Retinal pigment epithelial cell (primary cell): ENCODE measurements around the gene GAS6.

Experiments
- DNase-seq: peaks from one replicate; pipeline ENCODE4 v3.0.0-alpha.2; 2010; ENCODE audit warnings: low read depth
- H3K4me3 ChIP-seq: 2 replicates; pipeline ENCODE4 v1.5.1; 2011; ENCODE audit warnings: mild to moderate bottlenecking, low read length, control low read depth, moderate library complexity
- TF ChIP-seq, protein P1 (sequence below): conservative IDR thresholded peaks from 2 replicates; pipeline ENCODE4 v1.5.1; 2011; ENCODE audit warnings: low read depth, low read length, control low read depth, inconsistent platforms

The GAS6 gene

DNA sequence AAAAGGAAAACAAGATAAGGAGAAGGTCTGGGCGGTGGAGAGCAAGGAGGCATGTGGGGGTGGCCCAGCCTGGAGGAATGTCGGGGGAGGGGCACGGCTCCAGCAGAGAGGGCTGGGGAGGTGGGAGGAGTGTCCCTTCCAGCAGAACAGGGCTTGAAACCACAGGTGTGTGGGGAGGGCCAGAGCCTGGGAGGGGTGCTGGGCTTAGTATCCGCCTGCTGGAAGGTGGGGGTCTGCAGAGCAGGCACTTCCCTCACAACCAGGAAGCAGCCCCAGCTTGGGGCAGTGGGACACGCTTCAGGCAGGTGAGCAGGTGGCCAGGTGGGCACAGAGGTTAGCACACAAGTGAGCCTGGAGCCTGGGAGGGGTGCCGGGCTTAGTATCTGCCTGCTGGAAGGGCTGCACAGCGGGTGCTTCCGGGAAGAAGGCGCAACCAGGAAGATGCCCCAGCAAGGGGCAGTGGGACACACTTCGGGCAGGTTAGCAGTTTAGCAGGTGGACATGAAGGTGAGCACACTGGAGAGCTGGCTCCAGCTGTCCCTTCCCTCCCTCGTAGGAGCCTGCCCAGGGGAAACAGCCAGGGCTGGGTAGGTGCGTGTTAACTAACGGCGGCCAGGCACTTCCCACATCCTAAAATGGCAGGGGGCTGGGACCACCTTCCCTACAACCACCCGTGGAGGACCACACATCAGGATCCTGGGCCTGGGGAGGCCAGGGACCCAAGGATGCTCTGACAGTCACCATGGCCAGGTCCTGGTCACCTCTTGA lies 3.0 kb downstream of the GAS6 start:
- TF ChIP-seq, protein P1, sequence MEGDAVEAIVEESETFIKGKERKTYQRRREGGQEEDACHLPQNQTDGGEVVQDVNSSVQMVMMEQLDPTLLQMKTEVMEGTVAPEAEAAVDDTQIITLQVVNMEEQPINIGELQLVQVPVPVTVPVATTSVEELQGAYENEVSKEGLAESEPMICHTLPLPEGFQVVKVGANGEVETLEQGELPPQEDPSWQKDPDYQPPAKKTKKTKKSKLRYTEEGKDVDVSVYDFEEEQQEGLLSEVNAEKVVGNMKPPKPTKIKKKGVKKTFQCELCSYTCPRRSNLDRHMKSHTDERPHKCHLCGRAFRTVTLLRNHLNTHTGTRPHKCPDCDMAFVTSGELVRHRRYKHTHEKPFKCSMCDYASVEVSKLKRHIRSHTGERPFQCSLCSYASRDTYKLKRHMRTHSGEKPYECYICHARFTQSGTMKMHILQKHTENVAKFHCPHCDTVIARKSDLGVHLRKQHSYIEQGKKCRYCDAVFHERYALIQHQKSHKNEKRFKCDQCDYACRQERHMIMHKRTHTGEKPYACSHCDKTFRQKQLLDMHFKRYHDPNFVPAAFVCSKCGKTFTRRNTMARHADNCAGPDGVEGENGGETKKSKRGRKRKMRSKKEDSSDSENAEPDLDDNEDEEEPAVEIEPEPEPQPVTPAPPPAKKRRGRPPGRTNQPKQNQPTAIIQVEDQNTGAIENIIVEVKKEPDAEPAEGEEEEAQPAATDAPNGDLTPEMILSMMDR: no peak
- no peak overlapping the region for H3K4me3 ChIP-seq
- no peak for DNase-seq

GRCh38 chr13:113860051-113860664 lies 3.7 kb downstream of the GAS6 start:
- TF ChIP-seq, protein P1: no peak
- no peak for DNase-seq
- no peak overlapping the region for H3K4me3 ChIP-seq

- TF ChIP-seq, protein P1: no peak
- no peak for DNase-seq
- no peak overlapping the region for H3K4me3 ChIP-seq
Measured at GRCh38 chr13:113859311-113860050, 4.4 kb downstream of the GAS6 start.

DNA sequence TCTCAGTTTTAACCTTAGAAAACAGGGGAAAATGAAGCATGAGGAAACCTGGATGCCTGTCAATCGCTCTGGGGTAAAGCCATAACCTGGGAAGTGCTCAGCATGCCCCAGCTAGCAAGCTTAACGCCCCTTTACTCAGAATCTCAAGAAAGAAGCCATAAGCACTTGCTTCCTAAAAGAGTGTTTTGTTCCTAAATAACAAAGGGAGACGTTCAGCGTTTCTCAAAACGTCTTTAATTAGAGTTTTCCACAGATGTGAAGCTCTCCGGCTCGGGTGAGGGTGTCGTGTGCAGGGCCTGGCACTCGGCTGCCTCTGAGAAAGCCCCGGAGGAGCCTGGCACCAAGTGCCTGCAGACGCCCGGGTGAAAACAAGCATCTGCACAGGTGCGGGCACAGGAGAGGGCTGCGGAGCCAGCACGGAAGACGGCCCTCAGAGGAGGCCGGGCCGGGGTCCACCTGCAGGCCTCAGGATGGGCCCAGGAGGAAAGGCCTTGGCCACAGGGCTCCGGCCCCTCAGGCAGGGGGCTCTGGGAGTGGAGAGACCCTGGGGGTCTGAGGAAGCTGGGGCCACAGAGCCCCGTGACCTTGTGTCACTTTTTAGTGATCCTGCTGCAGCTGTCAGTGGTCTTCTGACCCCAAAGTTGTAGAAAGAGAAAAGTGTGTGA lies 6.2 kb downstream of the GAS6 start:
- no peak for DNase-seq
- TF ChIP-seq, protein P1: no peak
- H3K4me3 ChIP-seq: no peak overlapping the region

DNA sequence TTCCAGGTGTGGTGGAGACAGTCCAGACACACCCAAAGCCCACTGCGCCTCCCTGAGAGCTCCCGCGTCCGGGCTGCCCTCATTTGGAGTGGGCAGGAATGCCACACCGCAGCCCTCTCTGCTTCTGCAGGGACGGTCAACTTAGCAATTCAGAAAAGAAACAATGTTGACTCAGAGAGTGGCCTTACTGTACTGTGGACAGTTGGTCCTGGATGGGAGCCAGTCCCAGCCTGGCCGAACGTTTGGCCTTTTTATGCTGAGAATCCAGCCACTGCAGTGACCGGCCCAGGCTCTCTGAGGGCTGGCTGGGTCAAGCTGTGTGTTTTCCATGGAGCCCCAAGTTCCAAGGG lies 7.2 kb downstream of the GAS6 start:
- no peak for DNase-seq
- H3K4me3 ChIP-seq: no peak overlapping the region
- TF ChIP-seq, protein P1: no peak

DNA sequence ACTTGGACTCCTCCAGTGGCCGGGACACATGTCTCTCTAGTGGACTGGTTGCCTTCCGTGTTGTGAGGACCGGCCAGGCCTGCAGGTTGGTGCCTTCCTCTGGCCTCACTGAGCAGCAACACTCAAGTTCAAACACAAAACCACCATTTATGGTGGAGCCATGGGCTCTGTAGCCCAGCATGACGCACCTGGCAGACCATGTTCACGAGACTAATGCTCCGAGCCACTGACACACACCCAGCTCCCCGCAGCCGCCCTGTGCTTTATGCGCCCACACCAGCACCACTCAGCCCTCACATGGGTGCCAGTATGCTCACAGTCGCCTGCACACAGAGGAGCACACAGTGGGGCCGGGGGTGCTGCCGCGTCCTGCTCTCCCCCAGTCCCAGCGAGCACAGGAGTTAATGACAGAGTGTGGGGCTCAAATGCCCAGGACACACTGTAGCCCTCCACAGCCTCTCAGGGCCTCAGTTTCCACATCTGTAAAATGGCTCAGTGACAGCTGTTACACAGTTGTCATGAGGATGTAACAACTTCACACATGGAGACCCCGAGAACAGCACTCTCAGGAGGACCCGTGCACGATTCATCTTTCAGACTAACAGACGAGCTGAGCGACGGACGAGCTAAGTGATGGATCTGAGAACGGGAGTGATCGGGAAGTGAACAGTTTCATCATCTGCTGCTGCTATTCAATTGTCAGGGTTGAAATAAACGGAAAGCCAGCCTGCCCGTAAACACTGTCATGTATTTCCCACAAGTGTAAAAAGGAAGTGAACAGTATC lies 7.8 kb downstream of the GAS6 start:
- DNase-seq: no peak
- TF ChIP-seq, protein P1: no peak
- H3K4me3 ChIP-seq: no peak overlapping the region
